NCI-H526 treated with DMSO at 0.1 percent for 48 hours (cell line): ENCODE results near the gene CNOT1.
"Not testable (repeated sequence)": the region's sequence is repeated elsewhere in the genome, so short reads cannot be mapped to it uniquely, and the experiment has no call there.

Source experiments
- DNase-seq: peaks from one replicate; lab custom pipeline; 2025; lab: John Stamatoyannopoulos, UW

Gene CNOT1

GRCh38 chr16:58582133-58582532 lies 47.5 kb downstream of the CNOT1 start:
- no peak for DNase-seq

- DNase-seq, result no peak
Measured at GRCh38 chr16:58579587-58579986, 50.0 kb downstream of the CNOT1 start.

- no peak for DNase-seq
Measured at GRCh38 chr16:58578642-58579041, 51.0 kb downstream of the CNOT1 start.

- DNase-seq, result no peak
Measured at GRCh38 chr16:58577141-58577540, 52.5 kb downstream of the CNOT1 start.

GRCh38 chr16:58574895-58575294 lies 54.7 kb downstream of the CNOT1 start:
- no peak for DNase-seq

- not testable (repeated sequence) for DNase-seq
Measured at GRCh38 chr16:58565697-58566096, 63.9 kb downstream of the CNOT1 start.

GRCh38 chr16:58563775-58564174 lies 65.9 kb downstream of the CNOT1 start:
- no peak for DNase-seq

GRCh38 chr16:58563235-58563634 lies 66.4 kb downstream of the CNOT1 start:
- no peak for DNase-seq

GRCh38 chr16:58556678-58557077 lies 72.9 kb downstream of the CNOT1 start:
- no peak for DNase-seq

GRCh38 chr16:58551496-58551895 lies 78.1 kb downstream of the CNOT1 start:
- DNase-seq, result no peak

- no peak for DNase-seq
Measured at GRCh38 chr16:58548378-58548777, 81.2 kb downstream of the CNOT1 start.

GRCh38 chr16:58543685-58544084 lies 85.9 kb downstream of the CNOT1 start:
- no peak for DNase-seq

GRCh38 chr16:58542291-58542690 lies 87.3 kb downstream of the CNOT1 start:
- no peak for DNase-seq

- no peak for DNase-seq
Measured at GRCh38 chr16:58541711-58542110, 87.9 kb downstream of the CNOT1 start.

GRCh38 chr16:58537124-58537906 lies 92.3 kb downstream of the CNOT1 start:
- DNase-seq, result no peak

- no peak for DNase-seq
Measured at GRCh38 chr16:58536278-58536677, 93.3 kb downstream of the CNOT1 start.

- no peak for DNase-seq
Measured at GRCh38 chr16:58535100-58535499, 94.5 kb downstream of the CNOT1 start.

- no peak for DNase-seq
Measured at GRCh38 chr16:58533751-58534470, 95.7 kb downstream of the CNOT1 start.

GRCh38 chr16:58532414-58532813 lies 97.2 kb downstream of the CNOT1 start:
- no peak for DNase-seq

GRCh38 chr16:58530179-58530578 lies 99.4 kb downstream of the CNOT1 start:
- DNase-seq, result no peak

- DNase-seq, result no peak
Measured at GRCh38 chr16:58519707-58520106, 109.9 kb downstream of the CNOT1 start.

GRCh38 chr16:58518980-58519368 lies 110.7 kb downstream of the CNOT1 start:
- DNase-seq, result no peak
